ENCODE data around the gene LGMN. TPM values are rescaled to one million over a fixed set of nuclear protein-coding genes. Genes with fewer than 3 reads are reported as not detected.
"Not testable (repeated sequence)": the region's sequence is repeated elsewhere in the genome, so short reads cannot be mapped to it uniquely, and the experiment has no call there.

Gene LGMN
- total RNA-seq, 1 donor from 2014 or later: 34.0 TPM

DNA sequence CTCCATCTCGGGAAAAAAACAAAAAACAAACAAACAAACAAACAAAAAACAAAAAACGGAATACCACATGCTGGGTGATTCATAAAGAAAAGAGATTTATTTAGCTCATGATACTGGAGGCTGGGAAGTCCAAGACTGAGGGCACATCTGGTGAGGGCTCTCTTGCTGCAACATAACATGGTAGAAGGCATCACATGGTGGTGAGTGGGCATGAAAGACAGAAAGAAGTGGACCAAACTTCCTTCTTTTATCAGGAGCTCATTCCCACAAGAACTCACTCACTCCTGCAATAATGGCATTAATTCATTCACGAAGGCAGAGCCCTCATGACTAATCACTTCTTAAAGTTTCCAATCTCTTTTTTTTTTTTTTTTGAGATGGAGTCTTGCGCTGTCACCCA lies 8.0 kb upstream of the LGMN start:
- TF ChIP-seq CTCF (IDR thresholded peaks at IDR 0.05; ENCODE audit: insufficient read depth, low read length, severe bottlenecking): no peak
- Histone ChIP-seq H3K27me3 (ENCODE audit: control insufficient read depth, insufficient read depth, low read length) (no peaks in the 10 kb centered on the region), H3K4me3 (ENCODE audit: low read depth, low read length) (no peak overlapping the region), H3K36me3 (ENCODE audit: control insufficient read depth, insufficient read depth, low read length) (no peaks in the 10 kb centered on the region)
- FAIRE-seq: no peak
- DNase-seq (ENCODE audit: low read depth): no peak

- no peak for FAIRE-seq
- DNase-seq (ENCODE audit: low read depth): no peak
- H3K27me3 ChIP-seq (ENCODE audit: control insufficient read depth, insufficient read depth, low read length): no peaks in the 10 kb centered on the region
- no peak overlapping the region for H3K4me3 ChIP-seq (ENCODE audit: low read depth, low read length)
- H3K36me3 ChIP-seq (ENCODE audit: control insufficient read depth, insufficient read depth, low read length): no peaks in the 10 kb centered on the region
- TF ChIP-seq CTCF (IDR thresholded peaks at IDR 0.05; ENCODE audit: insufficient read depth, low read length, severe bottlenecking): no peak
Measured at GRCh38 chr14:92755495-92755894, 7.1 kb upstream of the LGMN start.

DNA sequence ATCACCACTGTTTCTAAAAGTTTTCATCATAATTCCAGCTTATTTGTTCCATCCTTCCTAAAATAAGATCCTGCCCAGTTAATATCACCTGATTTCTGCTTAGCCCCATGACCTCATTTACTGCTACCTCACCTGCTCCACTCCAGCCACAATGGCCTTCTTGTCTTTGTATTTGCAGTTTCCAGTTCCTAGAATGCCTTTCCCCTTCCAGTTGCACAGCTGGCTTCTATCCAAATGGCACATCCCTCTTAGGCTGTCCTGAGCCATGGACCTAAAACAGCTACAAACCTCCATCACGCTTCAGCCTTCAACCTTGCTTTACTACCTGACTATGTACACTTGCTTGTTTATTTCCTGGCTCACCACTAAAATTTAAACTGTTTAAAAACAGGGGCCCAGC lies 6.5 kb upstream of the LGMN start:
- H3K36me3 ChIP-seq (ENCODE audit: control insufficient read depth, insufficient read depth, low read length): no peaks in the 10 kb centered on the region
- no peak for DNase-seq (ENCODE audit: low read depth)
- no peaks in the 10 kb centered on the region for H3K27me3 ChIP-seq (ENCODE audit: control insufficient read depth, insufficient read depth, low read length)
- H3K4me3 ChIP-seq (ENCODE audit: low read depth, low read length): no peak overlapping the region
- TF ChIP-seq CTCF (IDR thresholded peaks at IDR 0.05; ENCODE audit: insufficient read depth, low read length, severe bottlenecking): no peak
- FAIRE-seq: no peak

DNA sequence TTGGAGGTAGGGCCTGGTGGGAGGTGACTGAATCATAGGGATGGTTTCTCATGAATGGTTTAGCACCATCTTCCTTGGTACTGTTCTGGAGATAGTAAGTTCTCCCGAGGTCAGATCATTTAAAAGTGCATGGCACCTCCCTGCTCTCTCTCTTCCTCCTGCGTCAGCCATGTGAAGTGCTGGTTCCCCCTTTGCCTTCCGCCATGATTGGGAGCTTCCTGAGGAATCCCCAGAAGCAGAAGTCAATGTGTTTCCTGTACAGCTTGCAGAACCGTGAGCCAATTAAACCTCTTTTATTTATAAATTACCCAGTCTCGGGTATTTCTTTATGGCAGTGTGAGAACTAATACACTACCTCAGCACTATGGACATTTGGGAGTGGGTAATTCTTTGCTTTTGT lies 4.8 kb upstream of the LGMN start:
- no peak overlapping the region for H3K4me3 ChIP-seq (ENCODE audit: low read depth, low read length)
- no peaks in the 10 kb centered on the region for H3K36me3 ChIP-seq (ENCODE audit: control insufficient read depth, insufficient read depth, low read length)
- no peaks in the 10 kb centered on the region for H3K27me3 ChIP-seq (ENCODE audit: control insufficient read depth, insufficient read depth, low read length)
- DNase-seq (ENCODE audit: low read depth) (no peak), FAIRE-seq (no peak)
- TF ChIP-seq CTCF (IDR thresholded peaks at IDR 0.05; ENCODE audit: insufficient read depth, low read length, severe bottlenecking): no peak

DNA sequence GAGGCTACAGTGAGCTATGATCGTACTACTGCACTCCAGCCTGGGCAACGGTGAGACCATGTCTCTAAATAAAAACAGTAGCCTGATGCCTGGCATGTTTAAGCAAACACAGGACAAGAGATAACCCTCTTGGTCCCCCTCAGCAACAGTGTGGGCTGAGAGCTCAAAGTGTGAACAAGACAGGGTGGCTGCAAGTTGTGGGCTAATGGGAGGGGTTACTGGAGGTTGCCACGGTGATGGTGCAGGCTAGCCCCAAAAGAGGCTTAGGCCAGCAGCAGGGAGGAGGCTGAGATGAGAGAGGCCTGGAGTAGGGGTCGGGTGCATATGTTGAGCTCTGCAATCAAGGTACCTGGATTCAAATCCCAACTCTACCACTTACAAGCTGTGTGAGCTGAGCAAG lies 3.4 kb upstream of the LGMN start:
- FAIRE-seq: no peak
- H3K36me3 ChIP-seq (ENCODE audit: control insufficient read depth, insufficient read depth, low read length): no peaks in the 10 kb centered on the region
- no peaks in the 10 kb centered on the region for H3K27me3 ChIP-seq (ENCODE audit: control insufficient read depth, insufficient read depth, low read length)
- no peak for TF ChIP-seq CTCF (IDR thresholded peaks at IDR 0.05; ENCODE audit: insufficient read depth, low read length, severe bottlenecking)
- no peak for DNase-seq (ENCODE audit: low read depth)
- H3K4me3 ChIP-seq (ENCODE audit: low read depth, low read length): no peak overlapping the region

- DNase-seq (ENCODE audit: low read depth): no peak
- FAIRE-seq: no peak
- H3K4me3 ChIP-seq (ENCODE audit: low read depth, low read length): no peak overlapping the region
Measured at GRCh38 chr14:92750994-92751400, 2.6 kb upstream of the LGMN start.

GRCh38 chr14:92750222-92750728 lies 1.8 kb upstream of the LGMN start:
- FAIRE-seq; DNase-seq (ENCODE audit: low read depth); H3K27me3 ChIP-seq (ENCODE audit: control insufficient read depth, insufficient read depth, low read length); H3K36me3 ChIP-seq (ENCODE audit: control insufficient read depth, insufficient read depth, low read length); H3K4me3 ChIP-seq (ENCODE audit: low read depth, low read length): not testable (repeated sequence)

More at GRCh38 chr14:92750994-92751400, 2.6 kb upstream of the LGMN start:
- TF ChIP-seq CTCF (IDR thresholded peaks at IDR 0.05; ENCODE audit: insufficient read depth, low read length, severe bottlenecking): no peak
- Histone ChIP-seq H3K27me3 (ENCODE audit: control insufficient read depth, insufficient read depth, low read length) (no peaks in the 10 kb centered on the region), H3K36me3 (ENCODE audit: control insufficient read depth, insufficient read depth, low read length) (no peaks in the 10 kb centered on the region)
